ENCODE results near the gene C11orf52.

DNA sequence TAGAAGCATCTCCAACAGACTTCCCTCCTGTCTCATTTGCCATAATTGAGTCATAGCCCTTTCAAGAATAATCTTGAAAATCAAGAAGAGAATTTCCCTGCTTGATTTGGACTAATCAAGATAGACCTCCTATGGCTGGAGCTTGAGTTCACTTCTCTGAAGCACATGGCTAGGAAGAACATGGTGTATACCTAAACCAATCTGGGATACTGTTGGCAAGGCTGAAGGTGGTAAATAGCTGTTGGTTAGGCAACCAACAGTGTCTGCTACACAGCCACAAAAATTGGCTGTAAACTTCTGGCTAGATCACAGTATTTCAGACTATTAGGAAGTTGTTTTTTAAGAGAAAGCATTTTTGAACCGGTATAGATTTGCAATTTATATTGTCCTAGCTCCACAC is 12.0 kb upstream of the C11orf52 start:
- TF ChIP-seq CTCF (IDR thresholded peaks at IDR 0.05) (no peak), POLR2A (IDR thresholded peaks at IDR 0.05) (no peak)

All from Peyer's patch (tissue), 4 donors.